ENCODE results near the gene CKMT1A.
"Not testable (repeated sequence)": the region's sequence is repeated elsewhere in the genome, so short reads cannot be mapped to it uniquely, and the experiment has no call there.

CKMT1A gene

GRCh38 chr15:43693148-43694022 lies at the start of gene CKMT1A:
Gene CKMT1A (plus strand): TSS chr15:43693859. CDS start chr15:43694051, 192 bp downstream.
- DNase-seq (ENCODE audit: low read depth): not testable (repeated sequence)

GRCh38 chr15:43648649-43649429 lies 44.8 kb upstream of the CKMT1A start, which contains the start of gene CATSPER2:
Gene CATSPER2 (minus strand): TSS chr15:43648844. CDS start chr15:43648061, 783 bp downstream.
- TF ChIP-seq CTCF (IDR thresholded peaks at IDR 0.05; ENCODE audit: low read depth, low read length, missing control alignments): no peak
- DNase-seq (ENCODE audit: low read depth): no peak
- no peak within 1 kb of the TSS for H3K4me3 ChIP-seq (ENCODE audit: low read depth, low read length)

More at GRCh38 chr15:43693148-43694022, at the start of gene CKMT1A:
- H3K4me3 ChIP-seq (ENCODE audit: low read depth, low read length): not testable (repeated sequence)

- not testable (repeated sequence) for H3K4me3 ChIP-seq (ENCODE audit: low read depth, low read length); DNase-seq (ENCODE audit: low read depth)
These were observed 44.2 kb upstream of the CKMT1A start for GRCh38 chr15:43649430-43649926.

- not testable (repeated sequence) for DNase-seq (ENCODE audit: low read depth)
These were observed 33.9 kb upstream of the CKMT1A start for GRCh38 chr15:43659727-43660126.

GRCh38 chr15:43662293-43662692 lies 31.4 kb upstream of the CKMT1A start:
- DNase-seq (ENCODE audit: low read depth); H3K4me3 ChIP-seq (ENCODE audit: low read depth, low read length): not testable (repeated sequence)

More at GRCh38 chr15:43659727-43660126, 33.9 kb upstream of the CKMT1A start:
- not testable (repeated sequence) for H3K4me3 ChIP-seq (ENCODE audit: low read depth, low read length)

GRCh38 chr15:43663333-43663732 lies 30.3 kb upstream of the CKMT1A start:
- not testable (repeated sequence) for DNase-seq (ENCODE audit: low read depth); H3K4me3 ChIP-seq (ENCODE audit: low read depth, low read length)

GRCh38 chr15:43666177-43666576 lies 27.5 kb upstream of the CKMT1A start:
- not testable (repeated sequence) for DNase-seq (ENCODE audit: low read depth); H3K4me3 ChIP-seq (ENCODE audit: low read depth, low read length)

GRCh38 chr15:43674175-43674574 lies 19.5 kb upstream of the CKMT1A start:
- DNase-seq (ENCODE audit: low read depth); H3K4me3 ChIP-seq (ENCODE audit: low read depth, low read length): not testable (repeated sequence)

GRCh38 chr15:43689604-43690301 lies 3.9 kb upstream of the CKMT1A start:
- DNase-seq (ENCODE audit: low read depth); H3K4me3 ChIP-seq (ENCODE audit: low read depth, low read length): not testable (repeated sequence)

- DNase-seq (ENCODE audit: low read depth); H3K4me3 ChIP-seq (ENCODE audit: low read depth, low read length): not testable (repeated sequence)
These were observed 980 bp upstream of the CKMT1A start for GRCh38 chr15:43692679-43693078.

- no peak for DNase-seq (ENCODE audit: low read depth)
- no peak overlapping the region for H3K4me3 ChIP-seq (ENCODE audit: low read depth, low read length)
- no peak for TF ChIP-seq CTCF (IDR thresholded peaks at IDR 0.05; ENCODE audit: low read depth, low read length, missing control alignments)
These were observed 8.5 kb downstream of the CKMT1A start for GRCh38 chr15:43702174-43702573.

Measured in GM12864 (cell line).